ENCODE measurements around the gene MUL1.

MUL1 gene

GRCh38 chr1:20466273-20466672 lies 41.7 kb downstream of the MUL1 start:
- no peak for FAIRE-seq

- no peak for FAIRE-seq
Observed at GRCh38 chr1:20465187-20465586, 42.8 kb downstream of the MUL1 start.

GRCh38 chr1:20463502-20463901 lies 44.4 kb downstream of the MUL1 start:
- FAIRE-seq, result no peak

GRCh38 chr1:20462397-20462796 lies 45.6 kb downstream of the MUL1 start:
- no peak for FAIRE-seq

GRCh38 chr1:20458717-20459116 lies 49.2 kb downstream of the MUL1 start:
- no peak for FAIRE-seq

GRCh38 chr1:20454004-20454403 lies 53.9 kb downstream of the MUL1 start:
- FAIRE-seq, result no peak

- no peak for FAIRE-seq
Observed at GRCh38 chr1:20449735-20450311, 58.1 kb downstream of the MUL1 start.
